Left hindlimb (tissue), 1 donor: ENCODE results near the gene PCARE.

ENCODE experiments used
- DNase-seq: peaks from one replicate; pipeline ENCODE4 v3.0.0-alpha.2; 2018

PCARE gene

GRCh38 chr2:29033172-29033571, 41.2 kb downstream of the PCARE start:
- DNase-seq: no peak

GRCh38 chr2:29032189-29032588, 42.1 kb downstream of the PCARE start:
- no peak for DNase-seq

GRCh38 chr2:29031046-29031445, 43.3 kb downstream of the PCARE start:
- DNase-seq: no peak

- DNase-seq: no peak
Measured at GRCh38 chr2:29025711-29026110, 48.6 kb downstream of the PCARE start.

GRCh38 chr2:29024882-29025430, 49.4 kb downstream of the PCARE start:
- no peak for DNase-seq

- no peak for DNase-seq
Measured at GRCh38 chr2:29023188-29023587, 51.1 kb downstream of the PCARE start.

GRCh38 chr2:29022679-29023078, 51.6 kb downstream of the PCARE start:
- no peak for DNase-seq

GRCh38 chr2:29021886-29022285, 52.4 kb downstream of the PCARE start:
- DNase-seq: no peak

GRCh38 chr2:29017716-29018435, 56.4 kb downstream of the PCARE start:
- DNase-seq: no peak

GRCh38 chr2:29016504-29016903, 57.8 kb downstream of the PCARE start:
- no peak for DNase-seq

GRCh38 chr2:29015701-29016470, 58.4 kb downstream of the PCARE start:
- no peak for DNase-seq

GRCh38 chr2:29014811-29015421, 59.4 kb downstream of the PCARE start:
- DNase-seq: no peak

GRCh38 chr2:29014331-29014730, 60.0 kb downstream of the PCARE start:
- no peak for DNase-seq

GRCh38 chr2:29013057-29013780, 61.1 kb downstream of the PCARE start:
- no peak for DNase-seq

GRCh38 chr2:29012211-29012681, 62.1 kb downstream of the PCARE start:
- peak; percentile 48 for DNase-seq
